ENCODE data around the gene TAS2R31.
"Not testable (repeated sequence)": the region's sequence is repeated elsewhere in the genome, so short reads cannot be mapped to it uniquely, and the experiment has no call there.

Gene TAS2R31

GRCh38 chr12:11067514-11067913 is 36.3 kb upstream of the TAS2R31 start:
- in situ Hi-C loops (cut with HindIII; ENCODE audit: low sequenced_read_pairs): no loop called here
- no peak for TF ChIP-seq CTCF (IDR thresholded peaks at IDR 0.05; ENCODE audit: low read depth, low read length)
- no peak overlapping the region for H3K4me3 ChIP-seq (ENCODE audit: low read depth, low read length)
- peak; percentile 10 for DNase-seq (ENCODE audit: low read depth, low spot score)

- in situ Hi-C loops (cut with HindIII; ENCODE audit: low sequenced_read_pairs); H3K4me3 ChIP-seq (ENCODE audit: low read depth, low read length); DNase-seq (ENCODE audit: low read depth, low spot score): not testable (repeated sequence)
Measured at GRCh38 chr12:11062194-11062593, 31.0 kb upstream of the TAS2R31 start, which contains the start of gene TAS2R46. TSS of gene TAS2R46 (minus strand) at chr12:11062294. CDS start at chr12:11062294, 0 bp downstream.

- no peak overlapping the region for H3K4me3 ChIP-seq (ENCODE audit: low read depth, low read length)
- peak; percentile 17 for DNase-seq (ENCODE audit: low read depth, low spot score)
- TF ChIP-seq CTCF (IDR thresholded peaks at IDR 0.05; ENCODE audit: low read depth, low read length): no peak
- in situ Hi-C loops (cut with HindIII; ENCODE audit: low sequenced_read_pairs): no loop called here
Measured at GRCh38 chr12:11059784-11060183, 28.6 kb upstream of the TAS2R31 start.

GRCh38 chr12:11059041-11059440 is 27.8 kb upstream of the TAS2R31 start:
- no peak for TF ChIP-seq CTCF (IDR thresholded peaks at IDR 0.05; ENCODE audit: low read depth, low read length)
- DNase-seq (ENCODE audit: low read depth, low spot score): no peak
- no peak overlapping the region for H3K4me3 ChIP-seq (ENCODE audit: low read depth, low read length)
- in situ Hi-C loops (cut with HindIII; ENCODE audit: low sequenced_read_pairs): no loop called here

GRCh38 chr12:11055306-11055705 is 24.1 kb upstream of the TAS2R31 start:
- no peak overlapping the region for H3K4me3 ChIP-seq (ENCODE audit: low read depth, low read length)
- no peak for TF ChIP-seq CTCF (IDR thresholded peaks at IDR 0.05; ENCODE audit: low read depth, low read length)
- in situ Hi-C loops (cut with HindIII; ENCODE audit: low sequenced_read_pairs): no loop called here
- DNase-seq (ENCODE audit: low read depth, low spot score): no peak

- DNase-seq (ENCODE audit: low read depth, low spot score); in situ Hi-C loops (cut with HindIII; ENCODE audit: low sequenced_read_pairs); H3K4me3 ChIP-seq (ENCODE audit: low read depth, low read length): not testable (repeated sequence)
Measured at GRCh38 chr12:11049806-11050531, 18.8 kb upstream of the TAS2R31 start.

GRCh38 chr12:11041366-11041765 is 10.2 kb upstream of the TAS2R31 start:
- DNase-seq (ENCODE audit: low read depth, low spot score); in situ Hi-C loops (cut with HindIII; ENCODE audit: low sequenced_read_pairs); H3K4me3 ChIP-seq (ENCODE audit: low read depth, low read length): not testable (repeated sequence)

GRCh38 chr12:11040162-11040561 is 9.0 kb upstream of the TAS2R31 start:
- TF ChIP-seq CTCF (IDR thresholded peaks at IDR 0.05; ENCODE audit: low read depth, low read length): no peak
- no peak overlapping the region for H3K4me3 ChIP-seq (ENCODE audit: low read depth, low read length)
- no peak for DNase-seq (ENCODE audit: low read depth, low spot score)
- in situ Hi-C loops (cut with HindIII; ENCODE audit: low sequenced_read_pairs): no loop called here
